Adipocyte (in vitro differentiated cells): ENCODE results near the gene SPRR2B.
"Not testable (repeated sequence)": the region's sequence is repeated elsewhere in the genome, so short reads cannot be mapped to it uniquely, and the experiment has no call there.

ENCODE experiments used
- DNase-seq: peaks from one replicate; pipeline ENCODE4 v3.0.0-alpha.2; 2015; ENCODE audit warnings: low read depth
- H3K27me3 ChIP-seq: replicated peaks from 2 replicates; pipeline ENCODE4 v1.7.0; 2013; ENCODE audit warnings: mild to moderate bottlenecking, low read length, moderate library complexity; ENCODE audit not compliant: control insufficient read depth, insufficient read depth
- H3K36me3 ChIP-seq: 2 replicates; pipeline ENCODE4 v1.7.0; 2013; ENCODE audit warnings: low read length, mild to moderate bottlenecking, moderate library complexity; ENCODE audit not compliant: control insufficient read depth, insufficient read depth, severe bottlenecking
- H3K4me1 ChIP-seq: 2 replicates; pipeline ENCODE4 v1.7.0; 2013; ENCODE audit warnings: mild to moderate bottlenecking, low read length, moderate library complexity; ENCODE audit not compliant: control insufficient read depth, insufficient read depth
- H3K4me3 ChIP-seq: 2 replicates; pipeline ENCODE4 v1.7.0; 2013; ENCODE audit warnings: mild to moderate bottlenecking, low read length, moderate library complexity
- H3K9ac ChIP-seq: 2 replicates; pipeline ENCODE4 v1.7.0; 2013; ENCODE audit warnings: mild to moderate bottlenecking, low read length, moderate library complexity
- H3K9me3 ChIP-seq: 2 replicates; pipeline ENCODE4 v1.7.0; 2013; ENCODE audit warnings: mild to moderate bottlenecking, low read length, moderate library complexity; ENCODE audit not compliant: control insufficient read depth

Gene SPRR2B

GRCh38 chr1:153072806-153073726 lies 1.7 kb upstream of the SPRR2B start:
- Histone ChIP-seq H3K4me3 (no peak overlapping the region), H3K9ac (no peak overlapping the region), H3K36me3 (no peaks in the 10 kb centered on the region), H3K4me1 (no peaks in the 10 kb centered on the region), H3K9me3 (no peaks in the 10 kb centered on the region), H3K27me3 (peaks cover 2% of the 10 kb centered on the region)
- DNase-seq, result no peak

DNA sequence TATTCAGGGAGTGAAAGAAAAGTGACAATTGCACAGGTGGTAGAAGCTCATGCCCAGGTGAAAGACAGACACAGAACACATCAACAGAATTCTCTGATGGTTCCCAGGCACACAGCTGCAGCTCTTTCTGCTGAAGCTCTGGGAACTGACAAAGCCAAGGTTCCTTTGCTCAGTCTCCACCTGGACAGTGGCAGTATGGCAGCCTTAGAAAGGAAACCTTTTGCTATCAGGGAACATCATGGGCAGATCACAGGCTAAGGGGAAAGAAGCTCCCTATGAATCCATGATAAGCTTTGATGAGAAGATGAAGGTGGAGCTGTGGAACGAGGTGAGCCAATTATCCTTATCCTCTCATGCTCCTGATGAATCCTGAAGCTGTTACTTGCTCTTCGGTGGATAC lies 1.2 kb downstream of the SPRR2B start:
- H3K27me3 ChIP-seq, result peaks cover 2% of the 10 kb centered on the region
- no peaks in the 10 kb centered on the region for H3K9me3 ChIP-seq
- DNase-seq, result no peak
- no peak overlapping the region for H3K4me3 ChIP-seq
- H3K9ac ChIP-seq, result no peak overlapping the region
- H3K4me1 ChIP-seq, result no peaks in the 10 kb centered on the region
- no peaks in the 10 kb centered on the region for H3K36me3 ChIP-seq

DNA sequence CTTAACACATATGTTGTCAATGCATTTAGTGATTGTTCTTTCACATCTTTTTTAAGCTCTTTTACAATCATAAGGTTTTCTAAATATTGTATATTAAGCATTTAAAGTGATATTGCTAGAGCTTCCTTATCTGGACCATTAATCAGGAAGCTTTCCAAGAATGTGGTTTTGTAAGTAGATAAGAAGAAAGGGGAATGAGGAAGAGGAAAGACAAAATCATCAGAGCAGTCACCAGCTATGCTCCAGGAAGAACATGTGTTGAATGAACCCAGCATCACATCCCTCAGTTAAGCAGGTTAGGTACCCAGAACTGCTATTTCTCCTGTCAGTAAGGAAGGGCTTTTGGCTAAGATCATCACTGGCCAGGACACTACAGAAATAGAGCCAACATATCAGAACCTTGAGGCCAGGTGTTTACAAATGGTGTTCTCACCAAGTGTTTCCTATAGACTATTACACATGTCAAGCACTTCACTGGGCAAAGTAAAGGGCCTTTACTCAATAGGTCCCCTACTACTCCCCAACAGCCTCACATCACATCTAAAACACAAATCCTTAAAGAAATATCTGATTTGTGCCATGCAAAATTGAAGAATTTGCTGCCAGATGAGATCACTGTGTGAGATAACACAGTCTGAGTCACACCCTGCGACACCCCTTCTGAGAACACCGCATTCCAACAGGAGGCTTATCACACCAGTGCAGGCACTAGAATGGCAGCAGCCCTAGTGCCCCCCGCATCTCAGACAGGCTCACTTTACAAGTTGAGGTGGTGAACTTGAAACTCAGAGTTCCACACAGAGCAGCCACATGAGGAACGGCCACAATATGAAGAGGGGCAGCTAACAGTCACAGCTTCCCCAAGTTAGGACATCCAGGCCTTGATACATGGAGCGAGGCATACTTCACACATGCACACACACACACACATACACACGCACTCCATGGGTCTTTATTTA lies 12.3 kb downstream of the SPRR2B start:
- Histone ChIP-seq H3K36me3 (no peaks in the 10 kb centered on the region), H3K9ac (no peak overlapping the region), H3K9me3 (peaks cover 4% of the 10 kb centered on the region), H3K4me3 (no peak overlapping the region), H3K4me1 (no peaks in the 10 kb centered on the region), H3K27me3 (peaks cover 4% of the 10 kb centered on the region)
- no peak for DNase-seq

DNA sequence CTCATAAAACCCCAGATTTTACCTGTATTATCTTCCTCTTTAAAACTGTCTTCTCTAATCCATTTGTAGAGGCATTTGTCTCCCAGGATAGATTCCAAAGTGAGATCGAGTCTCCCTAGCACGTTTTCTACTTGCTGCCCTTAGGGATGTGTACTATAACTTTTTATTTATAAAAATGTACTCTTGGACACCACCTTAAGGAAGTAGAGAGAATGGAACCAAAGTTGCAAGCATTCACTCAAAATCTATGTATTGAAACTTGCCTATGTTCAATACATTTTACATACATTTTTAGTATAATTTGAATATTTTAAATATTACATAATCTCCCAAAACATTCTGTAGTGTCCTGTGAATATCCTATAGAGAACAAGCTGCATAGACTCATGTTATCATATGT lies 13.3 kb downstream of the SPRR2B start:
- Histone ChIP-seq H3K4me3 (no peak overlapping the region), H3K4me1 (no peaks in the 10 kb centered on the region), H3K36me3 (no peaks in the 10 kb centered on the region), H3K9me3 (peaks cover 2% of the 10 kb centered on the region), H3K9ac (no peak overlapping the region), H3K27me3 (peaks cover 4% of the 10 kb centered on the region)
- DNase-seq, result no peak

GRCh38 chr1:153057375-153057774 lies 14.0 kb downstream of the SPRR2B start, which contains the start of gene SPRR2A:
TSS of gene SPRR2A (minus strand) at chr1:153057512. CDS start at chr1:153056735, 777 bp downstream.
- Histone ChIP-seq H3K9me3 (peaks cover 8% of the 10 kb centered on the region), H3K4me1 (no peaks in the 10 kb centered on the region), H3K36me3 (no peaks in the 10 kb centered on the region), H3K9ac (no peak within 1 kb of the TSS), H3K27me3 (peaks cover 4% of the 10 kb centered on the region), H3K4me3 (no peak within 1 kb of the TSS)
- DNase-seq, result no peak

DNA sequence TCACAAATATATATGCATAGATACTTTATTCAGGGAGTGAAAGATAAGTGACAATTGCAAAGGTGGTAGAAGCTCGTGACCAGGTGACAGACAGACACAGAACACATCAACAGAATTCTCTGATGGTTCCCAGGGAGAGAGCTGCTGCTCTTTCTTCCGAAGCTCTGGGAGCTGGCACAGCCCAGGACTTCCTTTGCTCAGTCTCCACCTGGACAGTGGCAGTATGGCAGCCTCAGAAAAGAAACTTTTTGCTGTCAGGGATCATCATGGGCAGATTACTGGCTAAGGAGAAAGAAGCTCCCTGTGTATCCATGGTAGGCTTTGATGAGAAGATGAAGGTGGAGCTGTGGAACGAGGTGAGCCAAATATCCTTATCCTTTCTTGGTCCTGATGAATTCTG lies 15.3 kb downstream of the SPRR2B start:
- not testable (repeated sequence) for H3K4me3 ChIP-seq, H3K4me1 ChIP-seq, H3K36me3 ChIP-seq, DNase-seq, H3K9ac ChIP-seq, H3K27me3 ChIP-seq
- peaks cover 18% of the 10 kb centered on the region for H3K9me3 ChIP-seq

GRCh38 chr1:153049211-153049610 lies 22.2 kb downstream of the SPRR2B start:
- Histone ChIP-seq H3K36me3 (no peaks in the 10 kb centered on the region), H3K9ac (no peak overlapping the region), H3K9me3 (peaks cover 23% of the 10 kb centered on the region), H3K27me3 (peaks cover 3% of the 10 kb centered on the region), H3K4me1 (no peaks in the 10 kb centered on the region), H3K4me3 (no peak overlapping the region)
- DNase-seq, result no peak

DNA sequence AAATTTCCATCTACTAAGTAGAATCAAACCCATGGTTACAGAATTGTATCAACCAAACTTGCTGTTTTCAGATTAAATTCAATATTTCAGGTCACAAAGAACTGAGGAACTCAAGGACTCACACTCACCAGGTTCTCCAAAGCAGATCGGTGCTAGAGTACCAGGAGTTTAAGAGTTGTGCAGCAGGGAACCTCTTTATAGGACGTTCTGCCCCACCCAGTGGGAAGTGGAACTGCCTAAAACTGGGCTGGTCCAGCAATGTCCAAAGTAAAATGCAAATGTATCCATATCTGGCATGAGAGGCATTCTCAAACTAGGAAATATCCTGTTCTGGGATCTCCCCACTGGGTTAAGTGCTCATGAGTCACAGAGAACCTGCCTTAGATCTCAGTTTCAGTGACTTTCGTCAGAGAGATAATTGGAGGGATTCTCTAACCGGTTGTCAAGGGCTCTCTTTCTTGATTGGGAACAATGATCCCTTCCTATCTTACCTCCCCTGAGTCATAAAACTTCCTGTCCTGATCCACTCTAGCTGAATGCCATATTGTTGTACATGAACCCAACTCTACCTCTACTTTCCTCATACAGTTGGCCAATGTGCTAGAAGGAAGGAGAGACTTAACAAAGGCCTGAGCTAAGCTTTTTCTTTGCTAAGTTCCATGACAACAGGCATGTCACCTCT lies 30.3 kb downstream of the SPRR2B start, which contains the start of gene SPRR2D:
Gene SPRR2D, minus strand, starts transcription at position 171 of the 682 bp plus-strand sequence. CDS start 774 bp downstream, outside the sequence.
- Histone ChIP-seq H3K9ac (no peak within 1 kb of the TSS), H3K4me3 (no peak within 1 kb of the TSS), H3K36me3 (no peaks in the 10 kb centered on the region), H3K9me3 (no peaks in the 10 kb centered on the region), H3K27me3 (peaks cover 6% of the 10 kb centered on the region), H3K4me1 (no peaks in the 10 kb centered on the region)
- DNase-seq, result no peak

DNA sequence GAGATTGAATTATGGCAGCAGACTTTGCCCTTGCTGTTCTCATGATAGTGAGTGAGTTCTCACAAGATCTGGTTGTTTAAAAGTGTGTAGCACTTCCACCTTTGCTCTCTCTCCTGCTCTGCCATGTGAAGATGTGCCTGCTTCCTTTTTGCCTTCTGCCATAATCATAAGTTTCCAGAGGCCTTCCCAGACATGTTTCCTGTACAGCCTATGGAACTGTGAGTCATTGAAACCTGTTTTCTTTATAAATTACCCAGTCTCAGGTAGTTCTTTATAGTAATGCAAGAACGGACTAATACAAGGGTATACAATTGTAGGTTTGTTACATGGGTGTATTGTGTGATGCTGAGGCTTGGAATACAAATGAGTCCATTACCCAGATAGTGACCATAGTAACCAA lies 36.2 kb downstream of the SPRR2B start:
- Histone ChIP-seq H3K4me1 (no peaks in the 10 kb centered on the region), H3K9ac (no peak overlapping the region), H3K27me3 (peaks cover 4% of the 10 kb centered on the region), H3K4me3 (no peak overlapping the region), H3K9me3 (no peaks in the 10 kb centered on the region), H3K36me3 (no peaks in the 10 kb centered on the region)
- DNase-seq, result no peak

GRCh38 chr1:153032677-153033308 lies 38.6 kb downstream of the SPRR2B start:
- Histone ChIP-seq H3K4me3 (no peak overlapping the region), H3K9me3 (no peaks in the 10 kb centered on the region), H3K36me3 (no peaks in the 10 kb centered on the region), H3K4me1 (no peaks in the 10 kb centered on the region), H3K27me3 (peaks cover 7% of the 10 kb centered on the region), H3K9ac (no peak overlapping the region)
- peak; percentile 8 for DNase-seq
